Fibroblast of the aortic adventitia (primary cell): Measurements from ENCODE around the gene KCTD1. TPM values are rescaled to one million over a fixed set of nuclear protein-coding genes. Genes with fewer than 3 reads are reported as not detected.

Experiments
- DNase-seq: peaks from one replicate; pipeline ENCODE4 v3.0.0-alpha.2; 2010; ENCODE audit warnings: low read depth
- H3K4me3 ChIP-seq: 2 replicates; pipeline ENCODE4 v1.5.1; 2011; ENCODE audit warnings: low read depth, mild to moderate bottlenecking, control low read depth, low read length, moderate library complexity
- CTCF ChIP-seq: IDR thresholded peaks from 2 replicates; pipeline ENCODE4 v1.5.1; 2011; ENCODE audit warnings: mild to moderate bottlenecking, low read length, control low read depth, inconsistent platforms; ENCODE audit not compliant: insufficient read depth
- total RNA-seq: library from RNA; depleted of rRNA; stranded (reverse); fragments of >200 nt; gene quantifications from 2 replicates; pipeline ENCODE4 v1.2.3, GENCODE V29; 2012; ENCODE audit warnings: low replicate concordance

The KCTD1 gene
- total RNA-seq, 1 donor, result 9.9 TPM

GRCh38 chr18:26421931-26422330 lies 126.4 kb downstream of the KCTD1 start:
- DNase-seq, result no peak
- TF ChIP-seq CTCF, result no peak
- no peak overlapping the region for H3K4me3 ChIP-seq

- DNase-seq, result no peak
- TF ChIP-seq CTCF, result no peak
- no peak overlapping the region for H3K4me3 ChIP-seq
Measured at GRCh38 chr18:26421503-26421902, 126.8 kb downstream of the KCTD1 start.

- TF ChIP-seq CTCF, result no peak
- H3K4me3 ChIP-seq, result no peak overlapping the region
- DNase-seq, result no peak
Measured at GRCh38 chr18:26419746-26420145, 128.6 kb downstream of the KCTD1 start.

GRCh38 chr18:26418225-26418624 lies 130.1 kb downstream of the KCTD1 start:
- DNase-seq, result no peak
- no peak overlapping the region for H3K4me3 ChIP-seq
- TF ChIP-seq CTCF, result no peak

GRCh38 chr18:26417190-26417589 lies 131.2 kb downstream of the KCTD1 start:
- no peak overlapping the region for H3K4me3 ChIP-seq
- TF ChIP-seq CTCF, result no peak
- DNase-seq, result no peak

GRCh38 chr18:26416652-26417150 lies 131.7 kb downstream of the KCTD1 start:
- no peak for DNase-seq
- no peak overlapping the region for H3K4me3 ChIP-seq
- no peak for TF ChIP-seq CTCF

GRCh38 chr18:26415631-26416030 lies 132.7 kb downstream of the KCTD1 start:
- no peak for DNase-seq
- H3K4me3 ChIP-seq, result no peak overlapping the region
- TF ChIP-seq CTCF, result no peak
